K562 (cell line): Measurements from ENCODE around the gene ABCF3. TPM values are rescaled to one million over a fixed set of nuclear protein-coding genes. Genes with fewer than 3 reads are reported as not detected.

Source experiments
- BDP1 ChIP-seq: IDR thresholded peaks from 3 replicates; pipeline ENCODE4 v1.6.1; 2011; ENCODE audit not compliant: insufficient read length, insufficient read depth
- CBFA2T3 ChIP-seq: fragments of 450-650 bp; IDR thresholded peaks from 2 replicates; pipeline ENCODE4 v1.6.1; 2017
- GATA2 ChIP-seq: sonication (generic); formaldehyde crosslinking; IDR thresholded peaks from 2 replicates; pipeline ENCODE4 v1.4.0; 2020; ENCODE audit warnings: mild to moderate bottlenecking, missing genetic modification reagents
- KAT8 ChIP-seq: fragments of 450-650 bp; IDR thresholded peaks from 2 replicates; pipeline ENCODE4 v1.6.1; 2016; ENCODE audit warnings: low read depth, mild to moderate bottlenecking
- NFIX ChIP-seq: fragments of 250-450 bp; sonication (Bioruptor Pico); IDR thresholded peaks from 2 replicates; pipeline ENCODE4 v1.4.0; 2020; ENCODE audit warnings: low read depth, mild to moderate bottlenecking, moderate library complexity
- TCFL5 ChIP-seq: fragments of 250-450 bp; sonication (Bioruptor Pico); conservative IDR thresholded peaks from 2 replicates; pipeline ENCODE4 v1.6.1; 2021; ENCODE audit warnings: mild to moderate bottlenecking, moderate library complexity, matching md5 sums
- ZNF589 ChIP-seq: fragments of 200-800 bp; sonication (Bioruptor generic); IDR thresholded peaks from 2 replicates; pipeline ENCODE4 v1.6.1; 2016; ENCODE audit warnings: low read depth, missing genetic modification characterization, missing compliant biosample characterization
- polyA plus RNA-seq, 8 experiments: library from polyadenylated mRNA; depleted of rRNA in 4 of 8; stranded (reverse) in 5 of 8; unstranded in 3 of 8; fragments of >200 nt; fragmentation: Nextera tagmentation in 2 of 8; fragmentation: Illumina TruSeq in 1 of 8; extraction: Ambion mirVana in 2 of 8; extraction: Trizol in 1 of 8; gene quantifications; 2 replicates each; pipeline versions ENCODE4 v1.2.1 to v1.2.3, GENCODE V29; 2011 to 2014; ENCODE audit warnings: inconsistent platforms in 1 of 8, missing spikeins in 1 of 8
- total RNA-seq, 7 experiments: library from RNA; depleted of rRNA in 6 of 7; stranded (reverse); fragments of >200 nt in 6 of 7; fragmentation: Illumina TruSeq in 2 of 7; extraction: Trizol in 2 of 7; gene quantifications; 2 replicates each; pipeline versions ENCODE4 v1.2.1 to v1.2.3, GENCODE V29; 2011 to 2021; ENCODE audit warnings: low replicate concordance in 1 of 7
- TF ChIP-seq, protein P1 (sequence below): fragments of 450-650 bp; conservative IDR thresholded peaks from 2 replicates; pipeline ENCODE4 v1.6.1; 2016; ENCODE audit warnings: missing genetic modification characterization, low read depth, mild to moderate bottlenecking, missing compliant biosample characterization, moderate library complexity
- TF ChIP-seq, protein P2 (sequence below): IDR thresholded peaks from 2 replicates; pipeline ENCODE4 v1.6.1; 2016; ENCODE audit warnings: missing genetic modification characterization, missing compliant biosample characterization
- TF ChIP-seq, protein P3 (sequence below): IDR thresholded peaks from 2 replicates; pipeline ENCODE4 v1.6.1; 2011; ENCODE audit warnings: borderline replicate concordance, low read depth, mild to moderate bottlenecking, moderate library complexity, low read length; ENCODE audit not compliant: insufficient read depth, poor library complexity, severe bottlenecking

The ABCF3 gene
- total and polyA plus RNA-seq, 9 of the 15 experiments (the other 6 are each of a cell fraction or from before 2014, with no cell fraction given): 6.7 to 77.9 (median 45.1) TPM

DNA sequence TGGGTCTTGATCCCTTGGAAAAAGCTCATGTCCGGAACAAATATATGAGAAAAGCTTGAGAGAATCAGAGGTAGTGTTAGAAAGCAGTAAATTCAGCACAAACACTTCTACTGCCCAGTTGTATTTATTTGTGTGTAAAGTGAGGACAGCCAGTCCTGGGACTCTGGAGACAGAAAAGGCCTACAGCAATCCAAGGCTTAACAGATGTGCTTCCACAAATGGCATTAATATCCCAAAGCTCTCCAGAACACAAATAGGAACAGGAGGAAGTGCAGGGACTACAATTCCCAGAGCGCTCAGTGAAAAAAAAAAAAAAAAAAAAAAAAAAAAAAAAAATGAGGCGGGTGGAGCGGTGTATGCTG, 11.7 kb upstream of the ABCF3 start (continued):
- TF ChIP-seq ZNF589 (CRISPR knock-in tag) (0 out of 2 replicates have a peak, but pooled peaks have one; percentile 19), KAT8 (no peak), BDP1 (no peak), NFIX (CRISPR knock-in tag) (no peak), CBFA2T3 (no peak), GATA2 (no peak), TCFL5 (CRISPR knock-in tag) (no peak)
- TF ChIP-seq, protein P1, sequence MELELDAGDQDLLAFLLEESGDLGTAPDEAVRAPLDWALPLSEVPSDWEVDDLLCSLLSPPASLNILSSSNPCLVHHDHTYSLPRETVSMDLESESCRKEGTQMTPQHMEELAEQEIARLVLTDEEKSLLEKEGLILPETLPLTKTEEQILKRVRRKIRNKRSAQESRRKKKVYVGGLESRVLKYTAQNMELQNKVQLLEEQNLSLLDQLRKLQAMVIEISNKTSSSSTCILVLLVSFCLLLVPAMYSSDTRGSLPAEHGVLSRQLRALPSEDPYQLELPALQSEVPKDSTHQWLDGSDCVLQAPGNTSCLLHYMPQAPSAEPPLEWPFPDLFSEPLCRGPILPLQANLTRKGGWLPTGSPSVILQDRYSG (tag): no peak
- TF ChIP-seq, protein P2, sequence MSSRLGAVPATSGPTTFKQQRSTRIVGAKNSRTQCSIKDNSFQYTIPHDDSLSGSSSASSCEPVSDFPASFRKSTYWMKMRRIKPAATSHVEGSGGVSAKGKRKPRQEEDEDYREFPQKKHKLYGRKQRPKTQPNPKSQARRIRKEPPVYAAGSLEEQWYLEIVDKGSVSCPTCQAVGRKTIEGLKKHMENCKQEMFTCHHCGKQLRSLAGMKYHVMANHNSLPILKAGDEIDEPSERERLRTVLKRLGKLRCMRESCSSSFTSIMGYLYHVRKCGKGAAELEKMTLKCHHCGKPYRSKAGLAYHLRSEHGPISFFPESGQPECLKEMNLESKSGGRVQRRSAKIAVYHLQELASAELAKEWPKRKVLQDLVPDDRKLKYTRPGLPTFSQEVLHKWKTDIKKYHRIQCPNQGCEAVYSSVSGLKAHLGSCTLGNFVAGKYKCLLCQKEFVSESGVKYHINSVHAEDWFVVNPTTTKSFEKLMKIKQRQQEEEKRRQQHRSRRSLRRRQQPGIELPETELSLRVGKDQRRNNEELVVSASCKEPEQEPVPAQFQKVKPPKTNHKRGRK: no peak
- TF ChIP-seq, protein P3, sequence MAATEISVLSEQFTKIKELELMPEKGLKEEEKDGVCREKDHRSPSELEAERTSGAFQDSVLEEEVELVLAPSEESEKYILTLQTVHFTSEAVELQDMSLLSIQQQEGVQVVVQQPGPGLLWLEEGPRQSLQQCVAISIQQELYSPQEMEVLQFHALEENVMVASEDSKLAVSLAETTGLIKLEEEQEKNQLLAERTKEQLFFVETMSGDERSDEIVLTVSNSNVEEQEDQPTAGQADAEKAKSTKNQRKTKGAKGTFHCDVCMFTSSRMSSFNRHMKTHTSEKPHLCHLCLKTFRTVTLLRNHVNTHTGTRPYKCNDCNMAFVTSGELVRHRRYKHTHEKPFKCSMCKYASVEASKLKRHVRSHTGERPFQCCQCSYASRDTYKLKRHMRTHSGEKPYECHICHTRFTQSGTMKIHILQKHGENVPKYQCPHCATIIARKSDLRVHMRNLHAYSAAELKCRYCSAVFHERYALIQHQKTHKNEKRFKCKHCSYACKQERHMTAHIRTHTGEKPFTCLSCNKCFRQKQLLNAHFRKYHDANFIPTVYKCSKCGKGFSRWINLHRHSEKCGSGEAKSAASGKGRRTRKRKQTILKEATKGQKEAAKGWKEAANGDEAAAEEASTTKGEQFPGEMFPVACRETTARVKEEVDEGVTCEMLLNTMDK: no peak
